ENCODE results near the gene ACSS2.

DNA sequence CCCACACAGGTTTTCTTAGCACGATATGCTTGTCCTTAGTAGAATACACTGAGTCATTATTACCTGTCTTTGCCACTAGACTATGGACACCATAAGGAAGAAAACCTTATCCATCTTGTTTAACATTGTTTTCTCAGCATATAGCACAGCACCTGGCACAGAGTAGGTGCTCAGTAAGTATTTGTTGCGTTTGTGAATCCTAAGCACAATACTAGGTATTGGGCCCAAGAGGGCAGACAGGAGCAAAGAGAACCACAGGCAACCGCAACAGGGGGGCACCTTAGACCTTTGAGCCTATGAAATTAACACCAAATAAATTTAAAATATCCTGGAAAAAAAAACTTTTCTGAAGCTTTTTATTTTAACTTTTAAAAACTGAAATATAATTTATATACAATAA is 47.2 kb upstream of the ACSS2 start:
- TF ChIP-seq, protein P1, sequence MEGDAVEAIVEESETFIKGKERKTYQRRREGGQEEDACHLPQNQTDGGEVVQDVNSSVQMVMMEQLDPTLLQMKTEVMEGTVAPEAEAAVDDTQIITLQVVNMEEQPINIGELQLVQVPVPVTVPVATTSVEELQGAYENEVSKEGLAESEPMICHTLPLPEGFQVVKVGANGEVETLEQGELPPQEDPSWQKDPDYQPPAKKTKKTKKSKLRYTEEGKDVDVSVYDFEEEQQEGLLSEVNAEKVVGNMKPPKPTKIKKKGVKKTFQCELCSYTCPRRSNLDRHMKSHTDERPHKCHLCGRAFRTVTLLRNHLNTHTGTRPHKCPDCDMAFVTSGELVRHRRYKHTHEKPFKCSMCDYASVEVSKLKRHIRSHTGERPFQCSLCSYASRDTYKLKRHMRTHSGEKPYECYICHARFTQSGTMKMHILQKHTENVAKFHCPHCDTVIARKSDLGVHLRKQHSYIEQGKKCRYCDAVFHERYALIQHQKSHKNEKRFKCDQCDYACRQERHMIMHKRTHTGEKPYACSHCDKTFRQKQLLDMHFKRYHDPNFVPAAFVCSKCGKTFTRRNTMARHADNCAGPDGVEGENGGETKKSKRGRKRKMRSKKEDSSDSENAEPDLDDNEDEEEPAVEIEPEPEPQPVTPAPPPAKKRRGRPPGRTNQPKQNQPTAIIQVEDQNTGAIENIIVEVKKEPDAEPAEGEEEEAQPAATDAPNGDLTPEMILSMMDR (IDR thresholded peaks at IDR 0.05 in 8 of 11, conservative IDR thresholded peaks at IDR 0.05 in 3 of 11), result no peak
- TF ChIP-seq POLR2A (IDR thresholded peaks at IDR 0.05), result no peak
- TF ChIP-seq POLR2AphosphoS5 (IDR thresholded peaks at IDR 0.05), result no peak

All from spleen (tissue), 7 donors.